Measurements from ENCODE around the gene TTC34.
"Not testable (repeated sequence)": the region's sequence is repeated elsewhere in the genome, so short reads cannot be mapped to it uniquely, and the experiment has no call there.

DNA sequence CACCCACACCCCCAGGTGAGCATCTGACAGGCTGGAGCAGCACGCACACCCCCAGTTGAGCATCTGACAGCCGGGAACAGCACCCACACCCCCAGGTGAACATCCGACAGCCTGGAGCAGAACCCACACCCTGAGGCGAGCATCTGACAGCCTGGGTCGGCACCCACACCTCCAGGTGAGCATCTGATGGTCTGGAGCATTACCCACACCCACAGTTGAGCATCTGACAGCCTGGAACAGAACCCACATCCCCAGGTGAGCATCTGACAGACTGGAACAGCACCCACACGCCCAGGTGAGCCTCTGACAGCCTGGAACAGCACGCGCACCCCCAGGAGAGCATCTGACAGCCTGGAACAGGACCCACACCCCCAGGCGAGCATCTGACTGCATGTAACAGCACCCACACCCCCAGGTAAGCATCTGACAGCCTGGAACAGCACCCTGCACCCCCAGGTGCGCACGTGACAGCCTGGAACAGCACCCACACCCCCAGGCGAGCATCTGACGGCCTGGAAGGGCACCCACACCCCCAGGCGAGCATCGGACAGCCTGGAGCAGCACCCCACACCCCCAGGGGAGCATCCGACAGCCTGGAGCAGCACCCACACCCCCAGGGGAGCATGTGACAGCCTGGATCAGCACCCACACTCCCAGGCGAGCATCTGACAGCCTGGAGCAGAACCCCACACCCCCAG, 113.7 kb downstream of the TTC34 start:
- TF ChIP-seq POLR2A, CTCF (IDR thresholded peaks at IDR 0.05): not testable (repeated sequence)

Data from esophagus squamous epithelium (tissue), 4 donors.